Measurements from ENCODE around the gene RRBP1.

RRBP1 gene

DNA sequence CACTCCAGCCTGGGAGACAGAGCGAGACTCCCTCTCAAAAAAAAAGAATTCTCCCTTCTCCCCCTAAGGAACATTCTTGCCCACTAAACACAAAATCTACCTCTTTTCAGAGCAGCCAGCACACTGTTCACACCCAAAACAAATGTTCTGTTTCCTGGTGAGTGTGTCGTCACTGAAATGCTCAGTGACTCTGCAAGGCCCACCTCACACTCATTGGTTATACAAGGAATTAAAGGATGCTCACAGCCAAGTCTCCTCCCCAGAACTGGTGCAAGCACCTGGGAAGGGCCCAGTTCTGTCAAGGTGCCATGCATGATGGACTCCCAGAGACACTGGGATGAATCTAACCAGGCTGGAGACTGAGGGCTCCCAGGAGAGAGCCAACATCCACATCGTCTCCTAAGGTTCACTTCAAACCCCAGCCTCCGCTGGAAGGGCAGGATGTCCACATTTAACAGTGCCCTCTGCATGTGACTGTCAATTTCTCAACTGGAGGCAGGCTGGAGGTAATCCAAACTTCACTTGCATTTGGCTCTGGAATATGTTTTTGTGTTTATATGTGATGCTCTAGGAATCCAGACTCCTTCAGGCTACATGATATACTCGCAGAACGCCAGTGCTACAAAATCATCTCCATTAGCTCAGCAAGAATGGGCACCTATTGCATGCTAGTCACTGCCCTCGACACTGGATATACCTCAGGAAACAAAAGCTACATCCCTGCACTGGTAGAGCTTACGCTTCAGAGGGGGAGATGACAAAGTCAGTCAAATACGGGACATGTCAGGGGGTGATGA lies 7.1 kb downstream of the RRBP1 start:
- Histone ChIP-seq H3K27ac (ENCODE audit: low read depth, low read length) (no peak overlapping the region), H3K23ac (ENCODE audit: low read length) (no peak overlapping the region), H2AK5ac (ENCODE audit: low read length) (no peak overlapping the region), H3K4me3 (ENCODE audit: low read length) (no peak overlapping the region), H3K4me2 (ENCODE audit: low read length) (no peak overlapping the region), H3K27me3 (ENCODE audit: insufficient read depth, low read length, poor library complexity) (no peaks in the 10 kb centered on the region), H3K18ac (ENCODE audit: low read length) (no peak overlapping the region), H4K8ac (ENCODE audit: low read depth, low read length) (no peak overlapping the region), H3K4me1 (ENCODE audit: control insufficient read depth, low read depth, low read length) (peaks cover 16% of the 10 kb centered on the region), H3K9ac (ENCODE audit: low read length) (no peak overlapping the region), H3K36me3 (ENCODE audit: control insufficient read depth, insufficient read depth, low read length) (no peaks in the 10 kb centered on the region), H3K79me1 (ENCODE audit: low read length) (peaks cover 33% of the 10 kb centered on the region), H3K56ac (ENCODE audit: low read length) (no peak overlapping the region), H2BK15ac (replicated peaks; ENCODE audit: low read depth) (no peak overlapping the region), H3K79me2 (ENCODE audit: control insufficient read depth, insufficient read depth, low read length) (peaks cover 88% of the 10 kb centered on the region), H3K4ac (ENCODE audit: low read depth, low read length) (no peak overlapping the region), H2BK120ac (ENCODE audit: low read depth, low read length) (no peak overlapping the region), H2BK5ac (ENCODE audit: low read length) (no peak overlapping the region), H4K5ac (ENCODE audit: low read length) (no peak overlapping the region)
- no CpG with 5 or more reads among the region's 9 CpGs for WGBS (ENCODE audit: extremely low coverage, insufficient coverage, low lambda C conversion rate)
- no peak for DNase-seq

DNA sequence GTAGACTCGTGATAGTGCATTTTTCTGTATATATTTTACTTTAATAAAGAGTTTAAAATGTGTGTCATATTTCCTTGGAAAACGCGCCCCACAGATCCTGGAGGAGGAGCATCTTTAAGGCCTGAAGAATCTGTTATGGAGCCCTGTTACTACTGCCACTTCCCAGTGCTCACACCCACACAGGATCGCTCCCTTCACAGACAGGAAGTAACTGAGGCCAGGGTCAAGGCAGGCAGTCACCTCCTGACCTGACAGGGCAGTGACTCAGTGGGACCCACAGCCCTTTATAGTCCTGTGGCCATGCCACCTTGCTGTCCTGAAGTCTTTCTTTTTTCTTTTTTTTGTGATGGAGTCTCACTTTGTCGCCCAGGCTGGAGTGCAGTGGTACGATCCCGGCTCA lies 9.0 kb downstream of the RRBP1 start:
- H3K4me1 ChIP-seq (ENCODE audit: control insufficient read depth, low read depth, low read length), result peaks cover 15% of the 10 kb centered on the region
- no peak overlapping the region for H3K4me2 ChIP-seq (ENCODE audit: low read length)
- H3K27me3 ChIP-seq (ENCODE audit: insufficient read depth, low read length, poor library complexity), result no peaks in the 10 kb centered on the region
- DNase-seq, result no peak
- H4K5ac ChIP-seq (ENCODE audit: low read length), result no peak overlapping the region
- H3K9ac ChIP-seq (ENCODE audit: low read length), result no peak overlapping the region
- no peak overlapping the region for H2BK5ac ChIP-seq (ENCODE audit: low read length)
- H2BK15ac ChIP-seq (replicated peaks; ENCODE audit: low read depth), result no peak overlapping the region
- no peak overlapping the region for H3K4me3 ChIP-seq (ENCODE audit: low read length)
- no peak overlapping the region for H4K8ac ChIP-seq (ENCODE audit: low read depth, low read length)
- no peak overlapping the region for H2BK120ac ChIP-seq (ENCODE audit: low read depth, low read length)
- H3K18ac ChIP-seq (ENCODE audit: low read length), result no peak overlapping the region
- peaks cover 82% of the 10 kb centered on the region for H3K79me2 ChIP-seq (ENCODE audit: control insufficient read depth, insufficient read depth, low read length)
- H3K79me1 ChIP-seq (ENCODE audit: low read length), result peaks cover 29% of the 10 kb centered on the region
- H3K36me3 ChIP-seq (ENCODE audit: control insufficient read depth, insufficient read depth, low read length), result peaks cover 2% of the 10 kb centered on the region
- H2AK5ac ChIP-seq (ENCODE audit: low read length), result no peak overlapping the region
- no CpG with 5 or more reads among the region's 7 CpGs for WGBS (ENCODE audit: extremely low coverage, insufficient coverage, low lambda C conversion rate)
- H3K27ac ChIP-seq (ENCODE audit: low read depth, low read length), result no peak overlapping the region
- no peak overlapping the region for H3K4ac ChIP-seq (ENCODE audit: low read depth, low read length)
- no peak overlapping the region for H3K23ac ChIP-seq (ENCODE audit: low read length)
- H3K56ac ChIP-seq (ENCODE audit: low read length), result no peak overlapping the region

DNA sequence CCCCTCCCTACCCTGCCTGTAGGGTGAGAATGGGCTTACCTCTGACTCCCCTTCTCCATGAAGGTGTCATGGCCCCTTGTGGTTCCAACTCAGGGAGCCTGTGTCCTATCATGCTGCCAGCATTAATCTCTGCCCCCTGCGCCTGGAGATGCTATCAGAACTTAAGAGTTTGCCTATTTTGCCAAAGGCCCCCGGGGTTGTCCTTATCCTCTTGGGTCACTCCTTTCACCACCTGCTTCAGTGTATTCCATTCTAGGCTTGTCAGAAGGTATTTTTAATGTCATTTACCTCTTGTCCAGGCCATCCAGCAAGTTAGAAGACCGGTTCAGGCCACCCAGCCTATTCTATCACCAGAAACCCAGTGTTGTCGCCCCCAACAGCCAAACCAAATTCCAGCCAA lies 10.5 kb downstream of the RRBP1 start:
- Histone ChIP-seq H3K56ac (ENCODE audit: low read length) (no peak overlapping the region), H2BK5ac (ENCODE audit: low read length) (no peak overlapping the region), H3K27ac (ENCODE audit: low read depth, low read length) (no peak overlapping the region), H3K4ac (ENCODE audit: low read depth, low read length) (no peak overlapping the region), H3K4me2 (ENCODE audit: low read length) (no peak overlapping the region), H3K9ac (ENCODE audit: low read length) (no peak overlapping the region), H3K4me3 (ENCODE audit: low read length) (no peak overlapping the region), H3K79me2 (ENCODE audit: control insufficient read depth, insufficient read depth, low read length) (peaks cover 71% of the 10 kb centered on the region), H3K27me3 (ENCODE audit: insufficient read depth, low read length, poor library complexity) (no peaks in the 10 kb centered on the region), H3K18ac (ENCODE audit: low read length) (no peak overlapping the region), H2AK5ac (ENCODE audit: low read length) (no peak overlapping the region), H3K79me1 (ENCODE audit: low read length) (peaks cover 27% of the 10 kb centered on the region), H4K8ac (ENCODE audit: low read depth, low read length) (no peak overlapping the region), H3K23ac (ENCODE audit: low read length) (no peak overlapping the region), H3K4me1 (ENCODE audit: control insufficient read depth, low read depth, low read length) (peaks cover 15% of the 10 kb centered on the region), H4K5ac (ENCODE audit: low read length) (no peak overlapping the region), H3K36me3 (ENCODE audit: control insufficient read depth, insufficient read depth, low read length) (peaks cover 2% of the 10 kb centered on the region), H2BK15ac (replicated peaks; ENCODE audit: low read depth) (no peak overlapping the region), H2BK120ac (ENCODE audit: low read depth, low read length) (no peak overlapping the region)
- DNase-seq, result peak; percentile 77
- no CpG with 5 or more reads among the region's 4 CpGs for WGBS (ENCODE audit: extremely low coverage, insufficient coverage, low lambda C conversion rate)

DNA sequence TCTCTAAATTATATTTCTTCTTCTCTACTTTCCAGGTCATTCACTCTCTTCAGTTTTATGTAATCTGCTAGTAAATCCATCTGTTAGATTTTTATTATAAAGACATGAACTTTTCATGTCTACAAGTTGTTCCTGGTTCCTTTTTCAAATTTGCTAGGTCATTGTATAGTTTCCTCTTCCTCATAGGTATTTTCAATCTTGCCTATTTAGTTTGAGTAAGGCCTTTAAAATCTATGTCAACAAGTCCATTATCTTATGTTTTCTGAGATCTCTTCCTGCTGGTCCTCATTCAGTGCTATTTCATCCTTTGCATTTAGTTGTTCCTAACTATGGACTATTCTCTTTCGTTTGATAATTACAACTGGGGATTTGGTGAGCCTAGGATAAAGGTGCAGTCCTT lies 11.0 kb downstream of the RRBP1 start:
- no peak overlapping the region for H3K27ac ChIP-seq (ENCODE audit: low read depth, low read length)
- H3K4ac ChIP-seq (ENCODE audit: low read depth, low read length), result no peak overlapping the region
- no peak overlapping the region for H2BK15ac ChIP-seq (replicated peaks; ENCODE audit: low read depth)
- H2AK5ac ChIP-seq (ENCODE audit: low read length), result no peak overlapping the region
- H3K56ac ChIP-seq (ENCODE audit: low read length), result no peak overlapping the region
- H3K18ac ChIP-seq (ENCODE audit: low read length), result no peak overlapping the region
- DNase-seq, result no peak
- peaks cover 2% of the 10 kb centered on the region for H3K36me3 ChIP-seq (ENCODE audit: control insufficient read depth, insufficient read depth, low read length)
- H3K9ac ChIP-seq (ENCODE audit: low read length), result no peak overlapping the region
- H3K4me1 ChIP-seq (ENCODE audit: control insufficient read depth, low read depth, low read length), result peaks cover 16% of the 10 kb centered on the region
- H2BK120ac ChIP-seq (ENCODE audit: low read depth, low read length), result no peak overlapping the region
- H3K79me1 ChIP-seq (ENCODE audit: low read length), result peaks cover 26% of the 10 kb centered on the region
- H3K4me3 ChIP-seq (ENCODE audit: low read length), result no peak overlapping the region
- H3K27me3 ChIP-seq (ENCODE audit: insufficient read depth, low read length, poor library complexity), result no peaks in the 10 kb centered on the region
- H3K23ac ChIP-seq (ENCODE audit: low read length), result no peak overlapping the region
- H4K5ac ChIP-seq (ENCODE audit: low read length), result no peak overlapping the region
- no peak overlapping the region for H2BK5ac ChIP-seq (ENCODE audit: low read length)
- H4K8ac ChIP-seq (ENCODE audit: low read depth, low read length), result no peak overlapping the region
- no peak overlapping the region for H3K4me2 ChIP-seq (ENCODE audit: low read length)
- WGBS (ENCODE audit: extremely low coverage, insufficient coverage, low lambda C conversion rate), result no CpG with 5 or more reads among the region's 1 CpG
- H3K79me2 ChIP-seq (ENCODE audit: control insufficient read depth, insufficient read depth, low read length), result peaks cover 68% of the 10 kb centered on the region

DNA sequence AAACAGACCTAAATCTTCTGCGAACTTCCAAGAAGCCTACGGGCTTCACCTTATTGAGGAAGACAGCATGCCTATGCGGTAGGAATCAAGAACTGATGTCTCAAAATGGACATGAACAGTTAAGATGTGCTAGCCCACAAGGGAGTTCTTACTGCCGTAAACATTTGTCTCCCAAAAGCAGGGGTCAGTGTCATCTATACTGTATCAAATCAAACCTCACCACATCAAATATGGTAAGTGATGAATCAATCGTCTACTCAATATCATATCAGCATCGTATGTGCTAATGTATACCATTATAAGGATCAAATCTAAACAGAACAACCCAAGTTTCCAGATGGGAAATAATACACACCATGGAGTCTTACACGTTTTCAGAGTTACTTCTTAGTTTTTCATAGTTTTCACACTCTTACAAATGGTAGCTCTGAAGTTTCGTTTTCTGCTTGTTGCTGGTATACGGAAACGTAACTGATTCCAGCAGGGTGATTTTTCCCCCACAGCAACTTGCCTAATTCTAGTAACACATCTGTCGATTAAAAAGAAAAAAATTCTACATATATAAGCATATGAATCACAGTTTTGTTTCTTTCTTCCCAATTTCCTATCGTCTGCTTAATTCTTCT lies 12.6 kb downstream of the RRBP1 start:
- Histone ChIP-seq H3K79me1 (ENCODE audit: low read length) (peaks cover 15% of the 10 kb centered on the region), H3K56ac (ENCODE audit: low read length) (no peak overlapping the region), H4K5ac (ENCODE audit: low read length) (no peak overlapping the region), H2BK120ac (ENCODE audit: low read depth, low read length) (no peak overlapping the region), H3K79me2 (ENCODE audit: control insufficient read depth, insufficient read depth, low read length) (peaks cover 65% of the 10 kb centered on the region), H4K8ac (ENCODE audit: low read depth, low read length) (no peak overlapping the region), H3K4me1 (ENCODE audit: control insufficient read depth, low read depth, low read length) (peaks cover 23% of the 10 kb centered on the region), H3K4ac (ENCODE audit: low read depth, low read length) (no peak overlapping the region), H3K9ac (ENCODE audit: low read length) (no peak overlapping the region), H2BK15ac (replicated peaks; ENCODE audit: low read depth) (no peak overlapping the region), H3K27me3 (ENCODE audit: insufficient read depth, low read length, poor library complexity) (no peaks in the 10 kb centered on the region), H3K23ac (ENCODE audit: low read length) (no peak overlapping the region), H3K27ac (ENCODE audit: low read depth, low read length) (no peak overlapping the region), H2BK5ac (ENCODE audit: low read length) (no peak overlapping the region), H3K36me3 (ENCODE audit: control insufficient read depth, insufficient read depth, low read length) (peaks cover 2% of the 10 kb centered on the region), H3K18ac (ENCODE audit: low read length) (no peak overlapping the region), H3K4me3 (ENCODE audit: low read length) (no peak overlapping the region), H3K4me2 (ENCODE audit: low read length) (no peak overlapping the region), H2AK5ac (ENCODE audit: low read length) (no peak overlapping the region)
- WGBS (ENCODE audit: extremely low coverage, insufficient coverage, low lambda C conversion rate), result no CpG with 5 or more reads among the region's 12 CpGs
- DNase-seq, result no peak
